ENCODE measurements around the gene NACAD. TPM values are rescaled to one million over a fixed set of nuclear protein-coding genes. Genes with fewer than 3 reads are reported as not detected.

NACAD gene
- polyA plus RNA-seq, 1 donor from 2014 or later, result 14.5 TPM

- no peak overlapping the region for H2AFZ ChIP-seq (ENCODE audit: low read depth, low read length)
- no peaks in the 10 kb centered on the region for H3K79me2 ChIP-seq (replicated peaks; ENCODE audit: insufficient read depth, low read length)
- H4K20me1 ChIP-seq (ENCODE audit: insufficient read depth), result no peaks in the 10 kb centered on the region
- no peaks in the 10 kb centered on the region for H3K9me3 ChIP-seq (ENCODE audit: low read length)
- H3K4me3 ChIP-seq (ENCODE audit: low read length), result no peak overlapping the region
- no peak overlapping the region for H3K27ac ChIP-seq (ENCODE audit: low read length)
- H3K4me2 ChIP-seq (ENCODE audit: low read length), result no peak overlapping the region
- no peaks in the 10 kb centered on the region for H3K9me2 ChIP-seq (ENCODE audit: insufficient read depth, low read length)
- TF ChIP-seq MXI1 (conservative IDR thresholded peaks at IDR 0.05; ENCODE audit: poor library complexity, severe bottlenecking) (no peak), POLR2AphosphoS5 (IDR thresholded peaks at IDR 0.05) (no peak), REST (IDR thresholded peaks at IDR 0.05; ENCODE audit: borderline replicate concordance) (no peak), EZH2 (IDR thresholded peaks at IDR 0.05; ENCODE audit: borderline replicate concordance, insufficient read depth, low read length, poor library complexity, severe bottlenecking) (no peak), EP300 (conservative IDR thresholded peaks at IDR 0.05; ENCODE audit: poor library complexity, severe bottlenecking) (no peak), RAD21 (conservative IDR thresholded peaks at IDR 0.05) (no peak), SMC3 (conservative IDR thresholded peaks at IDR 0.05; ENCODE audit: poor library complexity) (no peak), TAF1 (IDR thresholded peaks at IDR 0.05; ENCODE audit: low read depth) (no peak), CTCF (IDR thresholded peaks at IDR 0.05; ENCODE audit: poor library complexity, severe bottlenecking) (no peak)
- H3K36me3 ChIP-seq (ENCODE audit: insufficient read depth, low read length), result no peaks in the 10 kb centered on the region
- H3K27me3 ChIP-seq (ENCODE audit: insufficient read depth, low read depth, low read length), result no peaks in the 10 kb centered on the region
- no peaks in the 10 kb centered on the region for H3F3A ChIP-seq (ENCODE audit: insufficient read depth, low read length, poor library complexity, severe bottlenecking)
- H3K9ac ChIP-seq (ENCODE audit: low read length), result no peak overlapping the region
Observed at GRCh38 chr7:45132708-45133320, 44.0 kb upstream of the NACAD start.

GRCh38 chr7:45131891-45132290 lies 43.1 kb upstream of the NACAD start:
- Histone ChIP-seq H3K79me2 (replicated peaks; ENCODE audit: insufficient read depth, low read length) (no peaks in the 10 kb centered on the region), H3K9me3 (ENCODE audit: low read length) (no peaks in the 10 kb centered on the region), H4K20me1 (ENCODE audit: insufficient read depth) (no peaks in the 10 kb centered on the region), H3K9me2 (ENCODE audit: insufficient read depth, low read length) (no peaks in the 10 kb centered on the region), H3K4me2 (ENCODE audit: low read length) (no peak overlapping the region), H2AFZ (ENCODE audit: low read depth, low read length) (no peak overlapping the region), H3K4me3 (ENCODE audit: low read length) (no peak overlapping the region), H3K27ac (ENCODE audit: low read length) (no peak overlapping the region), H3F3A (ENCODE audit: insufficient read depth, low read length, poor library complexity, severe bottlenecking) (no peaks in the 10 kb centered on the region), H3K27me3 (ENCODE audit: insufficient read depth, low read depth, low read length) (no peaks in the 10 kb centered on the region), H3K36me3 (ENCODE audit: insufficient read depth, low read length) (no peaks in the 10 kb centered on the region), H3K9ac (ENCODE audit: low read length) (no peak overlapping the region)
- TF ChIP-seq POLR2AphosphoS5 (IDR thresholded peaks at IDR 0.05), result no peak
- TF ChIP-seq CTCF (IDR thresholded peaks at IDR 0.05; ENCODE audit: poor library complexity, severe bottlenecking), result no peak
- no peak for TF ChIP-seq SMC3 (conservative IDR thresholded peaks at IDR 0.05; ENCODE audit: poor library complexity)
- TF ChIP-seq REST (IDR thresholded peaks at IDR 0.05; ENCODE audit: borderline replicate concordance), result no peak
- no peak for TF ChIP-seq TAF1 (IDR thresholded peaks at IDR 0.05; ENCODE audit: low read depth)
- TF ChIP-seq RAD21 (conservative IDR thresholded peaks at IDR 0.05), result no peak
- no peak for TF ChIP-seq MXI1 (conservative IDR thresholded peaks at IDR 0.05; ENCODE audit: poor library complexity, severe bottlenecking)
- TF ChIP-seq EZH2 (IDR thresholded peaks at IDR 0.05; ENCODE audit: borderline replicate concordance, insufficient read depth, low read length, poor library complexity, severe bottlenecking), result no peak
- TF ChIP-seq EP300 (conservative IDR thresholded peaks at IDR 0.05; ENCODE audit: poor library complexity, severe bottlenecking), result no peak
